WTC11 (cell line): ENCODE data around the gene GPATCH2L. TPM values are rescaled to one million over a fixed set of nuclear protein-coding genes. Genes with fewer than 3 reads are reported as not detected.

Experiments
- ATAC-seq: fragments of 200-7000 bp; cut with Tn5 transposase; 2 replicates; pipeline ENCODE4 v1.10.0; 2021; ENCODE audit warnings: mild to moderate bottlenecking, moderate library complexity
- CTCF ChIA-PET: fragments of 300-600 bp; sonication (Branson Sonifier 250); formaldehyde crosslinking; loops from one replicate; lab custom pipeline; 2021; ENCODE audit warnings: antibody characterized with exemption; lab: Charles Lee
- POLR2A ChIA-PET: fragments of 350-600 bp; sonication (Branson Sonifier 250); formaldehyde crosslinking; loops from one replicate; lab custom pipeline; 2021; ENCODE audit warnings: antibody characterized with exemption; lab: Charles Lee
- DNase-seq: peaks from one replicate; pipeline ENCODE4 v3.0.0; 2021; ENCODE audit warnings: low spot score
- H3K27ac Mint-ChIP-seq: 2 replicates; pipeline ENCODE4 v1.8.0; 2021; ENCODE audit warnings: mixed read lengths
- H3K27me3 Mint-ChIP-seq: 2 replicates; pipeline ENCODE4 v1.8.0; 2021; ENCODE audit warnings: low read depth, mild to moderate bottlenecking, moderate library complexity, mixed read lengths
- H3K36me3 Mint-ChIP-seq: 2 replicates; pipeline ENCODE4 v1.8.0; 2021; ENCODE audit warnings: mixed read lengths
- H3K4me1 Mint-ChIP-seq: 2 replicates; pipeline ENCODE4 v1.8.0; 2022; ENCODE audit warnings: mixed read lengths
- H3K4me3 Mint-ChIP-seq: 2 replicates; pipeline ENCODE4 v1.8.0; 2021; ENCODE audit warnings: mild to moderate bottlenecking, moderate library complexity, mixed read lengths
- H3K9me3 Mint-ChIP-seq: 2 replicates; pipeline ENCODE4 v1.8.0; 2021; ENCODE audit warnings: mixed read lengths
- ELF4 ChIP-seq: sonication (generic); formaldehyde crosslinking; IDR thresholded peaks from 2 replicates; pipeline ENCODE4 v1.8.1; 2022; ENCODE audit warnings: low read depth, mild to moderate bottlenecking, moderate library complexity, missing genetic modification reagents
- FOXK1 ChIP-seq: sonication (generic); formaldehyde crosslinking; IDR thresholded peaks from 2 replicates; pipeline ENCODE4 v1.8.0; 2022; ENCODE audit warnings: mild to moderate bottlenecking, moderate library complexity, missing genetic modification reagents
- IRF2 ChIP-seq: sonication (generic); formaldehyde crosslinking; IDR thresholded peaks from 2 replicates; pipeline ENCODE4 v1.8.0; 2022; ENCODE audit warnings: low read depth, missing genetic modification reagents, borderline replicate concordance
- JUN ChIP-seq: sonication (generic); formaldehyde crosslinking; IDR thresholded peaks from 2 replicates; pipeline ENCODE4 v1.8.0; 2023; ENCODE audit warnings: mild to moderate bottlenecking, missing genetic modification reagents
- MYBL2 ChIP-seq: sonication (generic); formaldehyde crosslinking; IDR thresholded peaks from 2 replicates; pipeline ENCODE4 v1.8.1; 2023; ENCODE audit warnings: mild to moderate bottlenecking, moderate library complexity, missing genetic modification reagents
- NFATC4 ChIP-seq: fragments of 250-450 bp; sonication (Bioruptor Pico); IDR thresholded peaks from 2 replicates; pipeline ENCODE4 v1.9.0; 2021; ENCODE audit warnings: mild to moderate bottlenecking
- SOX15 ChIP-seq: fragments of 250-450 bp; sonication (Bioruptor Pico); IDR thresholded peaks from 2 replicates; pipeline ENCODE4 v1.9.0; 2021; ENCODE audit warnings: mild to moderate bottlenecking
- TCF7 ChIP-seq: sonication (generic); formaldehyde crosslinking; IDR thresholded peaks from 2 replicates; pipeline ENCODE4 v1.8.0; 2022; ENCODE audit warnings: mild to moderate bottlenecking, low read depth, missing genetic modification reagents, moderate library complexity
- TEAD4 ChIP-seq: sonication (generic); formaldehyde crosslinking; IDR thresholded peaks from 2 replicates; pipeline ENCODE4 v1.8.0; 2022; ENCODE audit warnings: mild to moderate bottlenecking, missing genetic modification reagents
- ZBTB21 ChIP-seq: sonication (generic); formaldehyde crosslinking; IDR thresholded peaks from 2 replicates; pipeline ENCODE4 v1.8.1; 2023; ENCODE audit warnings: mild to moderate bottlenecking, missing genetic modification reagents, borderline replicate concordance
- ZNF138 ChIP-seq: sonication (generic); formaldehyde crosslinking; conservative IDR thresholded peaks from 2 replicates; pipeline ENCODE4 v1.8.1; 2022; ENCODE audit warnings: mild to moderate bottlenecking, moderate library complexity, missing genetic modification reagents
- ZNF263 ChIP-seq: sonication (generic); formaldehyde crosslinking; IDR thresholded peaks from 2 replicates; pipeline ENCODE4 v1.8.1; 2022; ENCODE audit warnings: low read depth, mild to moderate bottlenecking, moderate library complexity, missing genetic modification reagents
- ZNF423 ChIP-seq: fragments of 250-450 bp; sonication (Bioruptor Pico); IDR thresholded peaks from 2 replicates; pipeline ENCODE4 v2.1.2; 2022; ENCODE audit warnings: mild to moderate bottlenecking, moderate library complexity
- total RNA-seq: library from RNA; stranded (reverse); gene quantifications from 3 replicates; pipeline ENCODE4 v1.2.3, GENCODE V29; 2021
- TF ChIP-seq, protein P1 (sequence below): fragments of 250-450 bp; sonication (Bioruptor Pico); IDR thresholded peaks from 2 replicates; pipeline ENCODE4 v1.9.0; 2021; ENCODE audit warnings: moderate library complexity, mild to moderate bottlenecking, inconsistent platforms, borderline replicate concordance
- TF ChIP-seq, protein P2 (sequence below): sonication (generic); formaldehyde crosslinking; IDR thresholded peaks from 2 replicates; pipeline ENCODE4 v1.8.0; 2023; ENCODE audit warnings: mild to moderate bottlenecking, missing genetic modification reagents
- TF ChIP-seq, protein P3 (sequence below): sonication (generic); formaldehyde crosslinking; IDR thresholded peaks from 2 replicates; pipeline ENCODE4 v1.8.0; 2022; ENCODE audit warnings: mild to moderate bottlenecking, missing genetic modification reagents
- TF ChIP-seq, protein P4 (sequence below): sonication (generic); formaldehyde crosslinking; IDR thresholded peaks from 2 replicates; pipeline ENCODE4 v1.8.1; 2023; ENCODE audit warnings: mild to moderate bottlenecking, missing genetic modification reagents, moderate library complexity
- TF ChIP-seq, protein P5 (sequence below): fragments of 250-450 bp; sonication (Bioruptor Pico); IDR thresholded peaks from 2 replicates; pipeline ENCODE4 v2.1.2; 2022; ENCODE audit warnings: mild to moderate bottlenecking, moderate library complexity
- TF ChIP-seq, protein P6 (sequence below): sonication (generic); formaldehyde crosslinking; IDR thresholded peaks from 2 replicates; pipeline ENCODE4 v1.8.1; 2023; ENCODE audit warnings: mild to moderate bottlenecking, missing genetic modification reagents
- TF ChIP-seq, protein P7 (sequence below): fragments of 250-450 bp; sonication (Bioruptor Pico); conservative IDR thresholded peaks from 2 replicates; pipeline ENCODE4 v1.9.0; 2021; ENCODE audit warnings: mild to moderate bottlenecking

Gene GPATCH2L
- total RNA-seq, 1 experiment from 2014 or later: 67.2 TPM

DNA sequence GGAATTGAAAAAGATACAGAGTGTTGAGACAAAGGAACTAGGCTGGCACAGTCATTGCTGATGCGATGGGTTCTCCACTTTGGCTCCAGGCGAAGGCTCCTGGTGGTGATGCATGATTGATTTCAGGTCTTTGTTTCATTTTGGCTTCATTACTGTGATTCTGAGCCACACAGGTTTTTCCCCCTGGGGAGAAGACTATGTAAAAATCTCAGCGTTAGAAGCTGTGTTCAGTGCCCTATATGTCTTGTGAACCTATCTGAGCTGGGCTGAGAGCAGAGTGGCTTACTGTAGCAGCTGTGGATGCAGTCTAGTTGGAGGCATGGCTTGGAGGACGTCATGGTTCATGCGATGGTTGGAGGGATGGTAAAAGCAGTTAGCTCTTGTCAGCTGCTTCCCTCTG, 54.0 kb downstream of the GPATCH2L start:
- POLR2A ChIA-PET: no interaction called here
- peaks cover 26% of the 10 kb centered on the region for H3K36me3 Mint-ChIP-seq
- CTCF ChIA-PET: interaction anchor here (2.1 kb wide), 1 partner anchor 181 kb away, joined by 6 read pairs; no protein-coding TSS in a partner anchor
- TF ChIP-seq TEAD4 (CRISPR knock-in tag) (no peak), ZBTB21 (no peak), ZNF423 (CRISPR knock-in tag) (no peak), NFATC4 (no peak), TCF7 (CRISPR knock-in tag) (no peak), JUN (no peak), ZNF263 (CRISPR knock-in tag) (no peak), ELF4 (CRISPR knock-in tag) (no peak), FOXK1 (CRISPR knock-in tag) (no peak), MYBL2 (CRISPR knock-in tag) (no peak), IRF2 (CRISPR knock-in tag) (no peak), SOX15 (CRISPR knock-in tag) (no peak), ZNF138 (no peak)
- TF ChIP-seq, protein P1, sequence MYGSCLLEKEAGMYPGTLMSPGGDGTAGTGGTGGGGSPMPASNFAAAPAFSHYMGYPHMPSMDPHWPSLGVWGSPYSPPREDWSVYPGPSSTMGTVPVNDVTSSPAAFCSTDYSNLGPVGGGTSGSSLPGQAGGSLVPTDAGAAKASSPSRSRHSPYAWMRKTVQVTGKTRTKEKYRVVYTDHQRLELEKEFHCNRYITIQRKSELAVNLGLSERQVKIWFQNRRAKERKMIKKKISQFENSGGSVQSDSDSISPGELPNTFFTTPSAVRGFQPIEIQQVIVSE: no peak
- TF ChIP-seq, protein P2, sequence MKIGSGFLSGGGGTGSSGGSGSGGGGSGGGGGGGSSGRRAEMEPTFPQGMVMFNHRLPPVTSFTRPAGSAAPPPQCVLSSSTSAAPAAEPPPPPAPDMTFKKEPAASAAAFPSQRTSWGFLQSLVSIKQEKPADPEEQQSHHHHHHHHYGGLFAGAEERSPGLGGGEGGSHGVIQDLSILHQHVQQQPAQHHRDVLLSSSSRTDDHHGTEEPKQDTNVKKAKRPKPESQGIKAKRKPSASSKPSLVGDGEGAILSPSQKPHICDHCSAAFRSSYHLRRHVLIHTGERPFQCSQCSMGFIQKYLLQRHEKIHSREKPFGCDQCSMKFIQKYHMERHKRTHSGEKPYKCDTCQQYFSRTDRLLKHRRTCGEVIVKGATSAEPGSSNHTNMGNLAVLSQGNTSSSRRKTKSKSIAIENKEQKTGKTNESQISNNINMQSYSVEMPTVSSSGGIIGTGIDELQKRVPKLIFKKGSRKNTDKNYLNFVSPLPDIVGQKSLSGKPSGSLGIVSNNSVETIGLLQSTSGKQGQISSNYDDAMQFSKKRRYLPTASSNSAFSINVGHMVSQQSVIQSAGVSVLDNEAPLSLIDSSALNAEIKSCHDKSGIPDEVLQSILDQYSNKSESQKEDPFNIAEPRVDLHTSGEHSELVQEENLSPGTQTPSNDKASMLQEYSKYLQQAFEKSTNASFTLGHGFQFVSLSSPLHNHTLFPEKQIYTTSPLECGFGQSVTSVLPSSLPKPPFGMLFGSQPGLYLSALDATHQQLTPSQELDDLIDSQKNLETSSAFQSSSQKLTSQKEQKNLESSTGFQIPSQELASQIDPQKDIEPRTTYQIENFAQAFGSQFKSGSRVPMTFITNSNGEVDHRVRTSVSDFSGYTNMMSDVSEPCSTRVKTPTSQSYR (CRISPR knock-in tag): no peak
- TF ChIP-seq, protein P3, sequence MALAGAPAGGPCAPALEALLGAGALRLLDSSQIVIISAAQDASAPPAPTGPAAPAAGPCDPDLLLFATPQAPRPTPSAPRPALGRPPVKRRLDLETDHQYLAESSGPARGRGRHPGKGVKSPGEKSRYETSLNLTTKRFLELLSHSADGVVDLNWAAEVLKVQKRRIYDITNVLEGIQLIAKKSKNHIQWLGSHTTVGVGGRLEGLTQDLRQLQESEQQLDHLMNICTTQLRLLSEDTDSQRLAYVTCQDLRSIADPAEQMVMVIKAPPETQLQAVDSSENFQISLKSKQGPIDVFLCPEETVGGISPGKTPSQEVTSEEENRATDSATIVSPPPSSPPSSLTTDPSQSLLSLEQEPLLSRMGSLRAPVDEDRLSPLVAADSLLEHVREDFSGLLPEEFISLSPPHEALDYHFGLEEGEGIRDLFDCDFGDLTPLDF (CRISPR knock-in tag): no peak
- TF ChIP-seq, protein P4, sequence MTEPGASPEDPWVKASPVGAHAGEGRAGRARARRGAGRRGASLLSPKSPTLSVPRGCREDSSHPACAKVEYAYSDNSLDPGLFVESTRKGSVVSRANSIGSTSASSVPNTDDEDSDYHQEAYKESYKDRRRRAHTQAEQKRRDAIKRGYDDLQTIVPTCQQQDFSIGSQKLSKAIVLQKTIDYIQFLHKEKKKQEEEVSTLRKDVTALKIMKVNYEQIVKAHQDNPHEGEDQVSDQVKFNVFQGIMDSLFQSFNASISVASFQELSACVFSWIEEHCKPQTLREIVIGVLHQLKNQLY (CRISPR knock-in tag): no peak
- TF ChIP-seq, protein P5, sequence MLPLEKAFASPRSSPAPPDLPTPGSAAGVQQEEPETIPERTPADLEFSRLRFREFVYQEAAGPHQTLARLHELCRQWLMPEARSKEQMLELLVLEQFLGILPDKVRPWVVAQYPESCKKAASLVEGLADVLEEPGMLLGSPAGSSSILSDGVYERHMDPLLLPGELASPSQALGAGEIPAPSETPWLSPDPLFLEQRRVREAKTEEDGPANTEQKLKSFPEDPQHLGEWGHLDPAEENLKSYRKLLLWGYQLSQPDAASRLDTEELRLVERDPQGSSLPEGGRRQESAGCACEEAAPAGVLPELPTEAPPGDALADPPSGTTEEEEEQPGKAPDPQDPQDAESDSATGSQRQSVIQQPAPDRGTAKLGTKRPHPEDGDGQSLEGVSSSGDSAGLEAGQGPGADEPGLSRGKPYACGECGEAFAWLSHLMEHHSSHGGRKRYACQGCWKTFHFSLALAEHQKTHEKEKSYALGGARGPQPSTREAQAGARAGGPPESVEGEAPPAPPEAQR (CRISPR knock-in tag): no peak
- TF ChIP-seq, protein P6, sequence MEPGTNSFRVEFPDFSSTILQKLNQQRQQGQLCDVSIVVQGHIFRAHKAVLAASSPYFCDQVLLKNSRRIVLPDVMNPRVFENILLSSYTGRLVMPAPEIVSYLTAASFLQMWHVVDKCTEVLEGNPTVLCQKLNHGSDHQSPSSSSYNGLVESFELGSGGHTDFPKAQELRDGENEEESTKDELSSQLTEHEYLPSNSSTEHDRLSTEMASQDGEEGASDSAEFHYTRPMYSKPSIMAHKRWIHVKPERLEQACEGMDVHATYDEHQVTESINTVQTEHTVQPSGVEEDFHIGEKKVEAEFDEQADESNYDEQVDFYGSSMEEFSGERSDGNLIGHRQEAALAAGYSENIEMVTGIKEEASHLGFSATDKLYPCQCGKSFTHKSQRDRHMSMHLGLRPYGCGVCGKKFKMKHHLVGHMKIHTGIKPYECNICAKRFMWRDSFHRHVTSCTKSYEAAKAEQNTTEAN (CRISPR knock-in tag): no peak
- TF ChIP-seq, protein P7, sequence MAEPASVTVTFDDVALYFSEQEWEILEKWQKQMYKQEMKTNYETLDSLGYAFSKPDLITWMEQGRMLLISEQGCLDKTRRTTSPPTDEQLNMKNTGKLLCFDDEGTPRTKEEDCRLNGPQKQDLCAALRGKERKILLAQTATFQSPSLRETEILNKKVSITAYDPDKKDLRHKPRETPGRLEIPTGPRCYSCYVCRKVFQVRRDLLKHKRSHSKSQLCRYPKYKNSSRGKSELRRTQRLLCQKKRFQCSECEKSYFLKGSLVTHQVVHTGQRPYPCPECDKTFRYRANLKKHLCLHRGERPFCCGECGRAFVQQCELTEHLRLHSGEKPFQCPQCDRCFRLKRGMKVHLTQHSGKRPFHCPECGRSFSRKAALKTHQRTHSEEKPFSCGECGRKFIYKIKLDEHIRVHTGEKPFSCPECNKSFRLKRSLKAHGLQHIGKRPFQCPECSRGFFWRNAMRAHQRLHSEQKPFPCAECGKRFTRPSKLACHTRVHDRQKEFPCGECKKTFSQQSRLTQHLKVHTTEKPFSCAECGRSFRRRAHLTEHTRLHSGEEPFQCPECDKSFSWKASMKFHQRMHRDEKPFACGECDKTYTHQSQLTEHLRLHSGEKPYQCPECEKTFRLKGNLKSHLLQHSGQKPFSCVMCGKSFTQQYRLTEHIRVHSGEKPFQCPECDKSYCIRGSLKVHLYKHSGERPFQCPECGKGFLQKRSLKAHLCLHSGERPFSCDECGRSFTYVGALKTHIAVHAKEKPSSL (CRISPR knock-in tag): no peak
- H3K9me3 Mint-ChIP-seq: no peaks in the 10 kb centered on the region
- H3K27ac Mint-ChIP-seq: no peak overlapping the region
- ATAC-seq: no peak
- no peak overlapping the region for H3K4me3 Mint-ChIP-seq
- no peaks in the 10 kb centered on the region for H3K27me3 Mint-ChIP-seq
- H3K4me1 Mint-ChIP-seq: peaks cover 25% of the 10 kb centered on the region
- no peak for DNase-seq
